Upper lobe of left lung (tissue), 4 donors: Measurements from ENCODE around the gene CREBZF.

Experiments used
- POLR2A ChIP-seq, 4 donors: fragments of 450-650 bp; IDR thresholded peaks; one replicate each; pipeline ENCODE4 v1.5.1; 2016 to 2017; ENCODE audit warnings: antibody characterized with exemption in 4 of 4, mild to moderate bottlenecking in 2 of 4
- TF ChIP-seq, protein P1 (sequence below), 6 experiments: fragments of 450-650 bp in 4 of 6; fragments of 200-600 bp in 2 of 6; sonication (generic) in 2 of 6; IDR thresholded peaks; one replicate each; pipeline ENCODE4 v1.5.1; 2016 to 2019; ENCODE audit warnings: antibody characterized with exemption in 6 of 6

DNA sequence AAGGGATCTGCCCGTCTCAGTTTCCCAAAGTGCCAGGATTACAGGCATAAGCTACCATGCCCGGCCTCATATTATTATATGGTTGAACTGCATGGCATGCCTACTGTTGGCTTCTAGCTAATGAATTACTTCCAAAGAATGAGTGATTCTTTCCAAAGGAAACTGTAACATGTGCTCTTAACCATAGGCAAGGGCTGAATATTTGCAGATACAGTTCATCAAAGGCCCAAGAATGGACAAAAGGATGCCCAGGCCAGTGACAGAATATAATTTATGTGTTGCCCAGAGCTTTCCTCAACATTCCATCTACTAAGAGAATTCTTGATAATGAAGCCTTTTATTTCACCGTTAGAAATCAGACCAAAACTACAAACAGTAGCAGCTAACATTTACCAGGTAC is 48.0 kb upstream of the CREBZF start:
- TF ChIP-seq POLR2A (IDR thresholded peaks at IDR 0.05): no peak
- TF ChIP-seq, protein P1, sequence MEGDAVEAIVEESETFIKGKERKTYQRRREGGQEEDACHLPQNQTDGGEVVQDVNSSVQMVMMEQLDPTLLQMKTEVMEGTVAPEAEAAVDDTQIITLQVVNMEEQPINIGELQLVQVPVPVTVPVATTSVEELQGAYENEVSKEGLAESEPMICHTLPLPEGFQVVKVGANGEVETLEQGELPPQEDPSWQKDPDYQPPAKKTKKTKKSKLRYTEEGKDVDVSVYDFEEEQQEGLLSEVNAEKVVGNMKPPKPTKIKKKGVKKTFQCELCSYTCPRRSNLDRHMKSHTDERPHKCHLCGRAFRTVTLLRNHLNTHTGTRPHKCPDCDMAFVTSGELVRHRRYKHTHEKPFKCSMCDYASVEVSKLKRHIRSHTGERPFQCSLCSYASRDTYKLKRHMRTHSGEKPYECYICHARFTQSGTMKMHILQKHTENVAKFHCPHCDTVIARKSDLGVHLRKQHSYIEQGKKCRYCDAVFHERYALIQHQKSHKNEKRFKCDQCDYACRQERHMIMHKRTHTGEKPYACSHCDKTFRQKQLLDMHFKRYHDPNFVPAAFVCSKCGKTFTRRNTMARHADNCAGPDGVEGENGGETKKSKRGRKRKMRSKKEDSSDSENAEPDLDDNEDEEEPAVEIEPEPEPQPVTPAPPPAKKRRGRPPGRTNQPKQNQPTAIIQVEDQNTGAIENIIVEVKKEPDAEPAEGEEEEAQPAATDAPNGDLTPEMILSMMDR (IDR thresholded peaks at IDR 0.05): no peak
